ENCODE data around the gene NUDT22. TPM values are rescaled to one million over a fixed set of nuclear protein-coding genes. Genes with fewer than 3 reads are reported as not detected.

Gene NUDT22
- total and polyA plus RNA-seq, 2 experiments from 2014 or later = 33.9 to 67.0 TPM

DNA sequence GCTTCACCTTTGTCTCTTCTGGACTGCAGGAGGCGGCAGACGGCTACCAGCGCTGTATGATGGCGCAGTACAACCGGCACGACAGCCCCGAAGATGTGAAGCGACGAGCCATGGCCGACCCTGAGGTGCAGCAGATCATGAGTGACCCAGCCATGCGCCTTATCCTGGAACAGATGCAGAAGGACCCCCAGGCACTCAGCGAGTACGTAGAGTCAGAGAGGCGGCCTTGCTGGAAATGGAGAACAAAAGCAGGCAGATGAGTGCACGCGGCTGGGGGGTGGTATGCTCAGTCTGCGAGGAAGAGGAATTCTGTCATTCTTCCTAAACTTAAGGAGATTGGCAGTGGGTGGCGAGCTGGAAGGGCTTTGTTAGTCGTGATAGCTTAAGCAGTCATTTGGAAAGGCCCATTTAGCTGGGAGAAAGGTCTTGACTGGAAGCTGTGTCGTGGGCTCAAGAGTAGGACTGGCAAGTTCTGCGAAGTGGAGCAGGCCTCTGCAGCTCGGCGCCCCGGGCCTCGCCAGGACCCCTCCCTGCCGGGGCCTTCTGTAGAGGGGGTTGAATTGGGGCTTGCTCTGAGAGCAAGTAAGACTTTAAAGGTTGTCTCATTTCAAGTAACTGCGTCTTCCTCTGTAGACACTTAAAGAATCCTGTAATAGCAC, 22.5 kb upstream of the NUDT22 start (continued):
- TF ChIP-seq, protein P1, sequence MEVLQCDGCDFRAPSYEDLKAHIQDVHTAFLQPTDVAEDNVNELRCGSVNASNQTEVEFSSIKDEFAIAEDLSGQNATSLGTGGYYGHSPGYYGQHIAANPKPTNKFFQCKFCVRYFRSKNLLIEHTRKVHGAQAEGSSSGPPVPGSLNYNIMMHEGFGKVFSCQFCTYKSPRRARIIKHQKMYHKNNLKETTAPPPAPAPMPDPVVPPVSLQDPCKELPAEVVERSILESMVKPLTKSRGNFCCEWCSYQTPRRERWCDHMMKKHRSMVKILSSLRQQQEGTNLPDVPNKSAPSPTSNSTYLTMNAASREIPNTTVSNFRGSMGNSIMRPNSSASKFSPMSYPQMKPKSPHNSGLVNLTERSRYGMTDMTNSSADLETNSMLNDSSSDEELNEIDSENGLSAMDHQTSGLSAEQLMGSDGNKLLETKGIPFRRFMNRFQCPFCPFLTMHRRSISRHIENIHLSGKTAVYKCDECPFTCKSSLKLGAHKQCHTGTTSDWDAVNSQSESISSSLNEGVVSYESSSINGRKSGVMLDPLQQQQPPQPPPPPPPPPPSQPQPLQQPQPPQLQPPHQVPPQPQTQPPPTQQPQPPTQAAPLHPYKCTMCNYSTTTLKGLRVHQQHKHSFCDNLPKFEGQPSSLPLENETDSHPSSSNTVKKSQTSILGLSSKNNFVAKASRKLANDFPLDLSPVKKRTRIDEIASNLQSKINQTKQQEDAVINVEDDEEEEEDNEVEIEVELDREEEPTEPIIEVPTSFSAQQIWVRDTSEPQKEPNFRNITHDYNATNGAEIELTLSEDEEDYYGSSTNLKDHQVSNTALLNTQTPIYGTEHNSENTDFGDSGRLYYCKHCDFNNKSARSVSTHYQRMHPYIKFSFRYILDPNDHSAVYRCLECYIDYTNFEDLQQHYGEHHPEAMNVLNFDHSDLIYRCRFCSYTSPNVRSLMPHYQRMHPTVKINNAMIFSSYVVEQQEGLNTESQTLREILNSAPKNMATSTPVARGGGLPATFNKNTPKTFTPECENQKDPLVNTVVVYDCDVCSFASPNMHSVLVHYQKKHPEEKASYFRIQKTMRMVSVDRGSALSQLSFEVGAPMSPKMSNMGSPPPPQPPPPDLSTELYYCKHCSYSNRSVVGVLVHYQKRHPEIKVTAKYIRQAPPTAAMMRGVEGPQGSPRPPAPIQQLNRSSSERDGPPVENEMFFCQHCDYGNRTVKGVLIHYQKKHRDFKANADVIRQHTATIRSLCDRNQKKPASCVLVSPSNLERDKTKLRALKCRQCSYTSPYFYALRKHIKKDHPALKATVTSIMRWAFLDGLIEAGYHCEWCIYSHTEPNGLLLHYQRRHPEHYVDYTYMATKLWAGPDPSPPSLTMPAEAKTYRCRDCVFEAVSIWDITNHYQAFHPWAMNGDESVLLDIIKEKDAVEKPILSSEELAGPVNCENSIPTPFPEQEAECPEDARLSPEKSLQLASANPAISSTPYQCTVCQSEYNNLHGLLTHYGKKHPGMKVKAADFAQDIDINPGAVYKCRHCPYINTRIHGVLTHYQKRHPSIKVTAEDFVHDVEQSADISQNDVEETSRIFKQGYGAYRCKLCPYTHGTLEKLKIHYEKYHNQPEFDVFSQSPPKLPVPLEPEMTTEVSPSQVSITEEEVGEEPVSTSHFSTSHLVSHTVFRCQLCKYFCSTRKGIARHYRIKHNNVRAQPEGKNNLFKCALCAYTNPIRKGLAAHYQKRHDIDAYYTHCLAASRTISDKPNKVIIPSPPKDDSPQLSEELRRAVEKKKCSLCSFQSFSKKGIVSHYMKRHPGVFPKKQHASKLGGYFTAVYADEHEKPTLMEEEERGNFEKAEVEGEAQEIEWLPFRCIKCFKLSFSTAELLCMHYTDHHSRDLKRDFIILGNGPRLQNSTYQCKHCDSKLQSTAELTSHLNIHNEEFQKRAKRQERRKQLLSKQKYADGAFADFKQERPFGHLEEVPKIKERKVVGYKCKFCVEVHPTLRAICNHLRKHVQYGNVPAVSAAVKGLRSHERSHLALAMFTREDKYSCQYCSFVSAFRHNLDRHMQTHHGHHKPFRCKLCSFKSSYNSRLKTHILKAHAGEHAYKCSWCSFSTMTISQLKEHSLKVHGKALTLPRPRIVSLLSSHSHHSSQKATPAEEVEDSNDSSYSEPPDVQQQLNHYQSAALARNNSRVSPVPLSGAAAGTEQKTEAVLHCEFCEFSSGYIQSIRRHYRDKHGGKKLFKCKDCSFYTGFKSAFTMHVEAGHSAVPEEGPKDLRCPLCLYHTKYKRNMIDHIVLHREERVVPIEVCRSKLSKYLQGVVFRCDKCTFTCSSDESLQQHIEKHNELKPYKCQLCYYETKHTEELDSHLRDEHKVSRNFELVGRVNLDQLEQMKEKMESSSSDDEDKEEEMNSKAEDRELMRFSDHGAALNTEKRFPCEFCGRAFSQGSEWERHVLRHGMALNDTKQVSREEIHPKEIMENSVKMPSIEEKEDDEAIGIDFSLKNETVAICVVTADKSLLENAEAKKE (CRISPR knock-in tag; IDR thresholded peaks at IDR 0.05) = no peak
- TF ChIP-seq POLR2AphosphoS5 (IDR thresholded peaks at IDR 0.05; ENCODE audit: low read depth) = no peak
- TF ChIP-seq, protein P2, sequence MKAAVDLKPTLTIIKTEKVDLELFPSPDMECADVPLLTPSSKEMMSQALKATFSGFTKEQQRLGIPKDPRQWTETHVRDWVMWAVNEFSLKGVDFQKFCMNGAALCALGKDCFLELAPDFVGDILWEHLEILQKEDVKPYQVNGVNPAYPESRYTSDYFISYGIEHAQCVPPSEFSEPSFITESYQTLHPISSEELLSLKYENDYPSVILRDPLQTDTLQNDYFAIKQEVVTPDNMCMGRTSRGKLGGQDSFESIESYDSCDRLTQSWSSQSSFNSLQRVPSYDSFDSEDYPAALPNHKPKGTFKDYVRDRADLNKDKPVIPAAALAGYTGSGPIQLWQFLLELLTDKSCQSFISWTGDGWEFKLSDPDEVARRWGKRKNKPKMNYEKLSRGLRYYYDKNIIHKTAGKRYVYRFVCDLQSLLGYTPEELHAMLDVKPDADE (IDR thresholded peaks at IDR 0.05) = no peak
- TF ChIP-seq EZH2phosphoT487 (IDR thresholded peaks at IDR 0.05; ENCODE audit: unreplicated experiment) = no peak
- TF ChIP-seq EZH2 (IDR thresholded peaks at IDR 0.05; ENCODE audit: low read depth, unreplicated experiment) = no peak
- TF ChIP-seq JUNB (IDR thresholded peaks at IDR 0.05; ENCODE audit: unreplicated experiment) = no peak
- TF ChIP-seq NANOG (IDR thresholded peaks at IDR 0.05; ENCODE audit: borderline replicate concordance) = no peak
- TF ChIP-seq STAT1 (IDR thresholded peaks at IDR 0.05; ENCODE audit: unreplicated experiment) = no peak
- TF ChIP-seq, protein P3, sequence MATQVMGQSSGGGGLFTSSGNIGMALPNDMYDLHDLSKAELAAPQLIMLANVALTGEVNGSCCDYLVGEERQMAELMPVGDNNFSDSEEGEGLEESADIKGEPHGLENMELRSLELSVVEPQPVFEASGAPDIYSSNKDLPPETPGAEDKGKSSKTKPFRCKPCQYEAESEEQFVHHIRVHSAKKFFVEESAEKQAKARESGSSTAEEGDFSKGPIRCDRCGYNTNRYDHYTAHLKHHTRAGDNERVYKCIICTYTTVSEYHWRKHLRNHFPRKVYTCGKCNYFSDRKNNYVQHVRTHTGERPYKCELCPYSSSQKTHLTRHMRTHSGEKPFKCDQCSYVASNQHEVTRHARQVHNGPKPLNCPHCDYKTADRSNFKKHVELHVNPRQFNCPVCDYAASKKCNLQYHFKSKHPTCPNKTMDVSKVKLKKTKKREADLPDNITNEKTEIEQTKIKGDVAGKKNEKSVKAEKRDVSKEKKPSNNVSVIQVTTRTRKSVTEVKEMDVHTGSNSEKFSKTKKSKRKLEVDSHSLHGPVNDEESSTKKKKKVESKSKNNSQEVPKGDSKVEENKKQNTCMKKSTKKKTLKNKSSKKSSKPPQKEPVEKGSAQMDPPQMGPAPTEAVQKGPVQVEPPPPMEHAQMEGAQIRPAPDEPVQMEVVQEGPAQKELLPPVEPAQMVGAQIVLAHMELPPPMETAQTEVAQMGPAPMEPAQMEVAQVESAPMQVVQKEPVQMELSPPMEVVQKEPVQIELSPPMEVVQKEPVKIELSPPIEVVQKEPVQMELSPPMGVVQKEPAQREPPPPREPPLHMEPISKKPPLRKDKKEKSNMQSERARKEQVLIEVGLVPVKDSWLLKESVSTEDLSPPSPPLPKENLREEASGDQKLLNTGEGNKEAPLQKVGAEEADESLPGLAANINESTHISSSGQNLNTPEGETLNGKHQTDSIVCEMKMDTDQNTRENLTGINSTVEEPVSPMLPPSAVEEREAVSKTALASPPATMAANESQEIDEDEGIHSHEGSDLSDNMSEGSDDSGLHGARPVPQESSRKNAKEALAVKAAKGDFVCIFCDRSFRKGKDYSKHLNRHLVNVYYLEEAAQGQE (IDR thresholded peaks at IDR 0.05; ENCODE audit: unreplicated experiment) = no peak

Data from GM23338 (cell line).